ENCODE results near the gene PKN2. TPM values are rescaled to one million over a fixed set of nuclear protein-coding genes. Genes with fewer than 3 reads are reported as not detected.
A peak's percentile ranks its signal among the peaks of the same experiment; 100 is the strongest.
"Not testable (repeated sequence)": the region's sequence is repeated elsewhere in the genome, so short reads cannot be mapped to it uniquely, and the experiment has no call there.

Gene PKN2
- total and polyA plus RNA-seq, 9 of the 15 experiments (the other 6 are each of a cell fraction or from before 2014, with no cell fraction given): 4.5 to 25.3 (median 19.2) TPM

- H3K9ac ChIP-seq (ENCODE audit: insufficient read depth in 1 of 2, low read depth in 2 of 2, low read length in 2 of 2): no peak overlapping the region
Measured at GRCh38 chr1:88701275-88701674, 17.2 kb downstream of the PKN2 start.

GRCh38 chr1:88701793-88702192 lies 17.7 kb downstream of the PKN2 start:
- WGBS (ENCODE audit: insufficient coverage, low coverage, missing lambda C conversion rate): 96% methylated on average over 2 of the region's 5 CpGs
- H3K9me3 ChIP-seq (replicated peaks; ENCODE audit: control insufficient read depth, insufficient read depth, low read depth, low read length); CTCF ChIA-PET (ENCODE audit: low intra/inter-chr PET ratio); H3K9me1 ChIP-seq (ENCODE audit: control insufficient read depth, insufficient read depth, low read length); H3K27ac ChIP-seq (ENCODE audit: extremely low read depth, low read depth, low read length); DNase-seq (ENCODE audit: extremely low read depth in 1 of 4, low spot score in 3 of 4); ATAC-seq; H3K4me2 ChIP-seq (ENCODE audit: insufficient read depth, low read length); H3K4me3 ChIP-seq; H4K20me1 ChIP-seq (replicated peaks; ENCODE audit: control insufficient read depth, insufficient read depth, low read length); BruUV-seq (replicated peaks); H3K36me3 ChIP-seq (ENCODE audit: control insufficient read depth, insufficient read depth, low read length); in situ Hi-C loops (cut with MboI); intact Hi-C loops (cut with micrococcal nuclease); H3K9ac ChIP-seq (ENCODE audit: insufficient read depth in 1 of 2, low read depth in 2 of 2, low read length in 2 of 2); H3K4me1 ChIP-seq (replicated peaks in 1 of 2; ENCODE audit: control insufficient read depth in 2 of 2, insufficient read depth in 2 of 2, low read length in 2 of 2); FAIRE-seq; H2AFZ ChIP-seq (ENCODE audit: low read depth, low read length); H3K27me3 ChIP-seq (ENCODE audit: control insufficient read depth in 2 of 2, insufficient read depth in 2 of 2, low read length in 2 of 2): not testable (repeated sequence)
- POLR2A ChIA-PET: interaction anchor here (0.6 to 1.3 kb wide), 4 partner anchors 15 to 207 kb away, joined by 3 to 5 read pairs (median 4); partner anchors contain the start of gene PKN2
- peaks cover 90% of the 10 kb centered on the region for H3K79me2 ChIP-seq (ENCODE audit: control insufficient read depth, insufficient read depth, low read length)

More at GRCh38 chr1:88701275-88701674, 17.2 kb downstream of the PKN2 start:
- no peak for FAIRE-seq
- no peak for DNase-seq (ENCODE audit: extremely low read depth in 1 of 4, low spot score in 3 of 4)
- WGBS (ENCODE audit: insufficient coverage, low coverage, missing lambda C conversion rate): 72% methylated on average over 2 of the region's 2 CpGs
- no peaks in the 10 kb centered on the region for H3K4me1 ChIP-seq (replicated peaks in 1 of 2; ENCODE audit: control insufficient read depth in 2 of 2, insufficient read depth in 2 of 2, low read length in 2 of 2)
- no peaks in the 10 kb centered on the region for H3K27me3 ChIP-seq (ENCODE audit: control insufficient read depth in 2 of 2, insufficient read depth in 2 of 2, low read length in 2 of 2)
- no peaks in the 10 kb centered on the region for H3K9me1 ChIP-seq (ENCODE audit: control insufficient read depth, insufficient read depth, low read length)
- no peak overlapping the region for H3K27ac ChIP-seq (ENCODE audit: extremely low read depth, low read depth, low read length)
- no peak overlapping the region for H3K4me2 ChIP-seq (ENCODE audit: insufficient read depth, low read length)
- no peak overlapping the region for H3K4me3 ChIP-seq
- TF ChIP-seq CEBPB (tag; IDR thresholded peaks at IDR 0.05) (peak; percentile 42; the same call in 1 of the 2 replicates), CREB3 (tag; conservative IDR thresholded peaks at IDR 0.05; ENCODE audit: low read depth) (no peak), TSC22D4 (tag; IDR thresholded peaks at IDR 0.05) (no peak), RAD21 (CRISPR knock-in tag; conservative IDR thresholded peaks at IDR 0.05 in 1 of 2, IDR thresholded peaks at IDR 0.05 in 1 of 2) (no peak), BMI1 (IDR thresholded peaks at IDR 0.05; ENCODE audit: low read length) (no peak), MCM3 (IDR thresholded peaks at IDR 0.05) (no peak), SPI1 (IDR thresholded peaks at IDR 0.05; ENCODE audit: borderline replicate concordance, low read depth, low read length) (peak; percentile 42; the same call in 1 of the 2 replicates), KLF10 (CRISPR knock-in tag; IDR thresholded peaks at IDR 0.05) (no peak), ZNF75A (CRISPR knock-in tag; IDR thresholded peaks at IDR 0.05) (no peak), ZNF134 (CRISPR knock-in tag; conservative IDR thresholded peaks at IDR 0.05) (no peak)
- intact Hi-C loops (cut with micrococcal nuclease): no loop called here
- in situ Hi-C loops (cut with MboI): no loop called here
- H3K9me3 ChIP-seq (replicated peaks; ENCODE audit: control insufficient read depth, insufficient read depth, low read depth, low read length): no peaks in the 10 kb centered on the region
- peaks cover 89% of the 10 kb centered on the region for H3K79me2 ChIP-seq (ENCODE audit: control insufficient read depth, insufficient read depth, low read length)
- POLR2A ChIA-PET: interaction anchor here (0.6 to 1.3 kb wide), 3 partner anchors 15 to 18 kb away, joined by 3 to 5 read pairs (median 4); partner anchors contain the start of gene PKN2
- peaks cover 5% of the 10 kb centered on the region for H3K36me3 ChIP-seq (ENCODE audit: control insufficient read depth, insufficient read depth, low read length)
- no TSS peak for BruUV-seq (replicated peaks)
- no peak; the same call in 2 of the 3 replicates for ATAC-seq
- H4K20me1 ChIP-seq (replicated peaks; ENCODE audit: control insufficient read depth, insufficient read depth, low read length): no peaks in the 10 kb centered on the region
- CTCF ChIA-PET (ENCODE audit: low intra/inter-chr PET ratio): no interaction called here
- no peak overlapping the region for H2AFZ ChIP-seq (ENCODE audit: low read depth, low read length)

All from K562 (cell line).